GM19238 (cell line): Measurements from ENCODE around the gene DPPA5.
"Not testable (repeated sequence)": the region's sequence is repeated elsewhere in the genome, so short reads cannot be mapped to it uniquely, and the experiment has no call there.

Experiments used
- DNase-seq: peaks from one replicate; pipeline ENCODE4 v3.0.0; 2011; ENCODE audit warnings: low spot score; ENCODE audit not compliant: insufficient read length

The DPPA5 gene

GRCh38 chr6:73353636-73354593 is at the start of gene DPPA5:
Gene DPPA5, minus strand, starts transcription at chr6:73354276. Its CDS starts 51 bp downstream, at chr6:73354225.
- DNase-seq = no peak

DNA sequence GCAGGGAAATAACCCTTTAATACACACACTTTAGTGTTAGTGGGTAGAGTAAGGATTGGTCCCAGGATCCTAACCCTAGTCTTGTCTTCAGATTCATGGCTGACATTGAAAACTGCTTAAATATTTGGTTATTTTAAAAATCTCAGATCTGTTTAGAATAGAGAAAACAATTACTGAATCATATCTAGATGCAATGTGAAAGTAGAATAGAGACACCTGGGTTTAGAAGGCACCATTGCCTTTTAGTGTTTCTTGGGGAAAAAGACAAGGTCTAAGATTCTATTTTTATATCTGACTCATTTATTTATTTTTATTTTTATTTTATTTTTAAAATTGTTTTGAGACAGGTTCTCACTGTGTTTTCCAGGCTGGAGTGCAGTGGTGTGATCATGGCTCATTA is 46.6 kb upstream of the DPPA5 start:
- no peak for DNase-seq

- DNase-seq = no peak
Measured at GRCh38 chr6:73395875-73396274, 41.8 kb upstream of the DPPA5 start.

DNA sequence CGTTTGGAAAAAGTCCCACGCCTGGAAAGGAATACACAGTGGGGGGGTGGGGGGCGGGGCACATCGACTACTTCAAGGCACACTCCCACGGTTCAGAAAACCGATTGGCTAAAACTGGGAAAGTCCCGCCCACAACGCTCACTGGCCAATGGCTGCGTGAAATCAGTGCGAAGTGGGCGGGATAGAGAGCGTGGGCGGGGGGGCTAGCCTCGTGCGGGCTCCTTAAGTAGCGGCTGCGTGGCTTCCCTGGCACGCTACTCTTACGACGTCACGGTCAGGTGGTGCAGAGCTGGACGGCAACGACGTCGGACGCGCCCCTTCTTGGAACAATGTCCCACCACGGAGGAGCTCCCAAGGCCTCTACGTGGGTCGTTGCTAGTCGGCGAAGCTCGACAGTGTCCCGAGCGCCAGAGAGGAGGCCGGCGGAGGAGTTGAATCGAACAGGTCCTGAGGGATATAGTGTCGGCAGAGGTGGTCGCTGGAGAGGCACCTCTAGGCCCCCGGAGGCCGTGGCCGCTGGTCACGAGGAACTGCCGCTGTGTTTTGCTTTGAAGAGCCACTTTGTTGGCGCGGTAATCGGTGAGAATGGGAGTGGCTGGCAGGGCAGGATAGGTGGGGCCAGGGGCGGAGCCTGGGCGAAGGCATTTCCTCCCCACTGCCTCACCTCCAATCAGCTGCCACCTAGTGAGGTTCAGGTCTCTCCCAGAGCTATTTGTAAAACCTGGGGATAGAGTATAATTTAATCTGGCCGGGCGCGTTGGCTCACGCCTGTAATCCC is 40.7 kb upstream of the DPPA5 start, which contains the start of gene DDX43:
Gene DDX43 (plus strand): TSS at position 252 of the 778 bp plus-strand sequence. CDS start 78 bp downstream, at position 330.
- DNase-seq = no peak

DNA sequence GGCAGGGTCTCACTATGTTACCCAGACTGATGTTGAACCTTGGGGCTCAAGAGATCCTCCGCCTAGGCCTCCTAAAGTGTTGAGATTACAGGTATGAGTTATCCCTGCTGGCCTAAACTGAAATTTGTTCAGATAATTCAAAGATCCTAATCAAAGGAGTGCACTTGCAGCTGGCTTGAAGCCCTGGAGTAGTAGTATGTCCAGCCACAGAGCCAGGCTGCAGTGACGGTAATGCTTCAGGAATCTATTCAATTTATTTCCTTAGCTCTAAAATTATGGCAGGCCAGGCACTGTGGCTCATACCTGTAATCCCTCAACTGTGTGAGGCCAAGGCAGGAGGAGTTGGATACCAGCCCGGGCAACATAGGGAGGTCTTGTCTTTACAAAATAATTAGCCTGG is 39.2 kb upstream of the DPPA5 start:
- no peak for DNase-seq

- not testable (repeated sequence) for DNase-seq
Measured at GRCh38 chr6:73392188-73392587, 38.1 kb upstream of the DPPA5 start.

DNA sequence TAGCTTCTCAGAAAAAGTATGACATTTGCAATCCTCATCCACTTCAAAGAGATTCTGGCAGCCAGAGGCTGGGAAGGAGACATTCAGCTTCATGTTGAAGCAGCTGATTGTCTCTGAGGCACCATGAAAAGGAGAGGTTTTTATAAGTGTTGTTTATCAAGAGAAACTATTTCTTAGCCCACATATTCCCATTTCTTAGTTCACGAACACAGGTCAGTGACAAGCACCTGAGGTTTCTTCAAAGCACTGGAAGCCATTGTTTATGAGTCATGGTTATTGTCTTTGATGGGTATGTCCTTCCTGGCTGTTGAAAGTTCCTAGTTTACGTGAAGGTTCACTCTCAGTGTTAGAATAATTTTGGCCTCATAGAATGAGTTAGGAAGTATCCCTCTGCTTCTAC is 37.6 kb upstream of the DPPA5 start:
- no peak for DNase-seq

DNA sequence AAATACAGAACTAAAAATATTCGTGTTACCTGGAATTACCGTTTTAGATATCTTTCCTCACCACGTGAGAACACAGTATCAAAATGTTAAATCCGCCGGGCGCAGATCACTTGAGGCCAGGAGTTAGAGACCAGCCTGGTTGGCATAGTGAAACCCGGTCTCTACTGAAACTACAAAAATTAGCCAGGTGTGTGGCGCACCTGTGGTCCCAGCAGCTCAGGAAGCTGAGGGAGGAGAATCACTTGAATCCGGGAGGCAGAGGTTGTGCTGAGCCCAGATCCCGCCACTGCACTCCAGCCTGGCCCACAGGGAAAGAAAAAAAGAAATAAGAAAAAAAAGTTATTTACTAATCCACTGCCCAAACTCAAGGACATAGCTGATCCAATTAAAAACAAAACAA is 35.8 kb upstream of the DPPA5 start:
- DNase-seq = no peak

DNA sequence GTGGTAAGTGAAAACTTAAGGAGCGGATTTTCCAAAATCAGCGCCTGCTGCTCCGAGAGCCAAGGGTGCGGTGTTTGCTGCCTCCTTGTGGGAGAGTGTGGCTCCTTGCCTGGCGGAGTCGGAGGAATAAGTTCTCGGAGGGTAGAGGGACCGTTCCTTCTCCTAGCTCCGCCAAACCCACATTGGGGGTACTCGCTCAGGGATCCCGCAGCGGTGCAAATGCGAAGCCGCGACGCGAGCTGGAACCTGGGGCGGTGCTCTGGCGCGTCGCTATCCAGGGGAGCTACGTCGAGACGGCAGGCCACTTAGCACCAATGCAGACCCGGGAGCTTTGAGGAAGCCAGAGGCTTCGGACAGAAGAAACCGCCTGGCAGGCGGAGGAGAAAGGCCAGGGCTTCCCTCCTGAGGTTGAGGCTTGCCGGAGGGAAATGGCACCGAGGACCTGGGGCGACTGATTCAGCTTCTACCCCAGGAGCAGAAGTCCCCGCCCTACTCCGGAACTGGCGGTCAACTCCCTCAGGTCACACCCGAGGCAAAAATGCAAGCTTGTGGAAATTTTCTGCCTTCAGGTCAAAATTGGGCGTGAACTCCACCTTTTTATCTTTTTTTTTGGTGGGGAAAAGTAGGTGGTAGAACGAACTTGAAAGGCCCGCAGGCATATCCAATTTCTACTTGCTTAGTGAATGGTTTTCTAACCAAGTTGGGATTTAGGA is 34.9 kb upstream of the DPPA5 start:
- DNase-seq = peak; percentile 52

- DNase-seq = no peak
Measured at GRCh38 chr6:73388433-73388799, 34.3 kb upstream of the DPPA5 start.

GRCh38 chr6:73382462-73383113 is 28.5 kb upstream of the DPPA5 start:
- no peak for DNase-seq

GRCh38 chr6:73381531-73381930 is 27.5 kb upstream of the DPPA5 start:
- not testable (repeated sequence) for DNase-seq

- no peak for DNase-seq
Measured at GRCh38 chr6:73377225-73377624, 23.1 kb upstream of the DPPA5 start.

DNA sequence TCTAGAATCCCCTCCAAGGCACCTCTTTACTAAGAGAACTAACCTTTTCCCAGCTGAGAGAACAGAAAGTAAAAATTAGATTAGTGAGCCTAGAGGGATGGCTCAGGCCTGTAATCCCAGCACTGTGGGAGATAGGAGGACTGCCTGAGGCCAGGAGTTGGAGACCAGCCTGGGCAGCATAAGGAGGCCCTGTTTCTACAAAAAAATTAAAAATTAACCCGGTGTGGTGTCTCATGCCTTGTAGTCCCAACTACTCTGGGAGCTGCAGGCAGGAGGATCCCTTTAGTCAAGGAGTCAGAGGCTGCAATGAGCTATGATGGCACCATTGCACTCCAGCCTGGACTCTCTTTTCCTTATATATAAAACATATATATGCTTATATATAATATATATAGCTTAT is 21.1 kb upstream of the DPPA5 start:
- DNase-seq = no peak

DNA sequence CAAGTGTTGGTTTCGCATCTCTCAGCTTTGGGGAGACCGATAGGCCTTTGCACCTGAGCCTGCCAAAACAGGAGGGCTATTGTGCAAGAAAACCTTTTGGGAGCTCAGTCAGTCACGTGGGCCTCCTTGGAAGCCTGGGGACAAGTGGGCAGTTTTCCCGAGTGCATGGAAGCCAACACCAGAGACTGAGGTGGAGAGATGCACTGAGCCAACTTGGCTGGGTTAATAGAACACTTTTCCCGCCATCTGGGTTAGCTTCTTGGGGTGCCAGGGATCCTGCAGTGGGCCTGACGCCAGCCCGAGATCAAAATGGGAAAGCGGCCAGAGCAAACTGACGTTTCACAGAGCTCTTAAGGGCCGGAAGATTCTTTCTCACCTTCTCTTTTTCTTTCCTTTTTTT is 18.4 kb upstream of the DPPA5 start:
- DNase-seq = no peak

DNA sequence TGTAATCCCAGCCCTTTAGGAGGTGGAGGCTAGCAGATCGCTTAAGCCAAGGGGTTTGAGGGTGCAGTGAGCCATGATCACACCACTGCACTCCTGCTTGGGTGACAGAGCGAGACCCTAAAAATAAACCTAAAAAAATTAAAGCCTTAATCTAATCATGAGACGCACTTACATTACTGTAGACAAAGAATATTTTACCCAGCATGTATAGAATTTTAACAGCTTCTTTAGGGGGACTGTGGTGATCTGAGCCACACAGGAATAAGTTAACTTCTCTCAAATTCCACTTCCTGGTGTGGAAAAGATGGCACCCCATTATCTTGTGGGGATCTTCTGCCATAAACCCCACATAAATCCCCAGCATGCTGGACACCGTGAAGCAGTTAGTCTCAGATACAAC is 17.9 kb upstream of the DPPA5 start:
- DNase-seq = no peak

GRCh38 chr6:73369563-73369962 is 15.5 kb upstream of the DPPA5 start, which contains the start of gene OOEP:
Gene OOEP, minus strand, starts transcription at chr6:73369897. Its CDS starts 105 bp downstream, at chr6:73369792.
- DNase-seq = no peak

DNA sequence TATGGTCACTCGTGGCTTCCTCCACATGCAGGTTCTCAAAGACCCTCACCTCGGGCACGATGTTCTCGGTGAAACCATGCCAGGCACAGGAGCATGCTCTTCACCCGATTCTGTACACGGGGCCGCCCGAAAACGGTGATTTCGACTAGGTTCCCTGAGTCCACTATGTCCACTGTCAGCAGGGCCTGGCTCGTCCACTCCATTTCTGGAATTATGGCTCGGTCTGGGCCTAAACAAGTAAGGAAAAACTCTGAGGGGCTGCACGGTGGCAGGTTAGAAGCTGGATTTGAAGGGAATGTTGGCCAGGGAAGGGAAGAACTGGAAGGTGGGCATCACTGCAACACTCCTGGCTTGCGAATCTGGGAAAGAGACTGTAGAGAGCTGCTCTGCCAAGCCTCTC is 15.1 kb upstream of the DPPA5 start:
- no peak for DNase-seq

DNA sequence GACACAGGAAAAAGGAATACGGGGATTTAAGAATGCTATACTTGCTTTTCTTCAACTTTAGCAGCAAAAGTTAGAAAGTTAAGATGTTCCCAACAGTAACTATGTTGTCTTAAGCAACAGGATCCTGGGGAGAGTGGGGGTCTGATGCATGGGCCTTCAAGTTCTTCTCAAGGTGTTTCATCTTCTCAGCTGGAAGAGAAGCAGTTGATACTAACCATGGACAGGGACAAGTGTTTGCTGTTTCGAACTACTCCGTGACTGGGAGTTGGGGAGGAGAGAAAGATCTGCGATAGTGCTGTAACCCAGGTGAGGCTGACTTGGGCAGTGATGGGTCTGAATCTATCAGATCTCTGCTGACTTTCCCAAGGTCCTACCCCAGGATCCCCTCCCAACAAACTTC is 14.6 kb upstream of the DPPA5 start:
- no peak for DNase-seq

DNA sequence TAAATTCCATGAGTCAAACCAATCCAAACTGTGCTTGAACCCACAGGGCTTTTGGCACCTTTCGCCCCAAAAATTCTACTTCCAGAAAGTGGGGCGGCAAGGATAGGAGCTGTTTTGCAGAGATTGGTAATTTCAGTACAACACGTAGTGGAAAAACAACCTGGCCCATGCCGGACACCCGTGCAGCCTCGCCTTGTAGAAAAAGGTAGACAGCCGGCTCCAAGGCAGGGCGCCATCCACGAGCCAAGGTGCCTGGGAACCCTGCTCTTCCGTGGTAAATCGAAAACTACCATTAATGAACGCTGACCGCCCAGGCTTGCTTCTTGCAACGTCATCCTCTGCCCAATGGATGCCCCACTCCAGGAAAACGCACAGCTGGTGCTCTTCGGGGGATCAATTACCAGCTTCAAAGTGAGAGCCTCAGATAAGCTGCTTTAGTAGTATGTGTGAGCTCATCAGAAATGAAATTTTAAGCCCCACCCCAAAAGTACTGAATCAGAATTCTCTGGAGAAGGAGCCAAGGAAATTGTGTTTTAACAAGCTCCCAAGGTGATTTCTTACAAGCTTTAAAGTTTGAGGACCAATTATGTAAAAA is 13.8 kb upstream of the DPPA5 start:
- no peak for DNase-seq

GRCh38 chr6:73364549-73364948 is 10.5 kb upstream of the DPPA5 start:
- DNase-seq = no peak
